H1 (cell line): ENCODE measurements around the gene ACTN4. TPM values are rescaled to one million over a fixed set of nuclear protein-coding genes. Genes with fewer than 3 reads are reported as not detected.

ENCODE experiments used
- CTCF ChIA-PET: fragments of 300-600 bp; sonication (Branson Sonifier 250); formaldehyde crosslinking; loops from one replicate; lab custom pipeline; 2021; ENCODE audit not compliant: partially characterized antibody; lab: Charles Lee
- POLR2A ChIA-PET: fragments of 300-600 bp; sonication (Branson Sonifier 250); formaldehyde crosslinking; loops from one replicate; lab custom pipeline; 2021; ENCODE audit warnings: inconsistent platforms; ENCODE audit not compliant: partially characterized antibody; lab: Charles Lee
- DNase-seq, 2 experiments: peaks; one replicate each; pipeline versions ENCODE4 v3.0.0 to v3.0.0-alpha.2; 2010 to 2022; ENCODE audit warnings: low spot score in 2 of 2, low read depth in 1 of 2, mixed read lengths in 1 of 2
- FAIRE-seq: peaks from 2 replicates; lab custom pipeline; 2011; peaks lifted over from hg19 to GRCh38; lab: Jason Lieb, UNC
- H2AFZ ChIP-seq: 2 replicates; pipeline ENCODE4 v1.8.1; 2012; ENCODE audit warnings: low read length, inconsistent platforms
- H2AK5ac ChIP-seq: 2 replicates; pipeline ENCODE4 v1.6.1; 2013; ENCODE audit warnings: low read depth, low read length
- H2BK120ac ChIP-seq: replicated peaks from 2 replicates; pipeline ENCODE3; 2013; ENCODE audit warnings: low read depth, low read length, inconsistent platforms
- H2BK12ac ChIP-seq: 2 replicates; pipeline ENCODE4 v1.6.1; 2013; ENCODE audit warnings: low read depth, low read length
- H2BK15ac ChIP-seq: 2 replicates; pipeline ENCODE4 v1.6.1; 2013; ENCODE audit warnings: low read length
- H2BK20ac ChIP-seq: 2 replicates; pipeline ENCODE4 v1.6.1; 2013; ENCODE audit warnings: low read length
- H2BK5ac ChIP-seq: 2 replicates; pipeline ENCODE4 v1.6.1; 2013; ENCODE audit warnings: low read depth, low read length
- H3K14ac ChIP-seq: 2 replicates; pipeline ENCODE4 v1.6.1; 2013; ENCODE audit warnings: inconsistent platforms; ENCODE audit not compliant: insufficient read length
- H3K18ac ChIP-seq: 2 replicates; pipeline ENCODE4 v1.6.1; 2013; ENCODE audit warnings: low read length; ENCODE audit errors: extremely low read depth
- H3K23ac ChIP-seq: 2 replicates; pipeline ENCODE4 v1.6.1; 2013; ENCODE audit warnings: inconsistent platforms; ENCODE audit not compliant: insufficient read length
- H3K23me2 ChIP-seq: 2 replicates; pipeline ENCODE4 v1.6.1; 2013; ENCODE audit warnings: low read depth, low read length
- H3K27ac ChIP-seq: 2 replicates; pipeline ENCODE4 v1.6.1; 2011; ENCODE audit warnings: low read depth, low read length, inconsistent platforms
- H3K27me3 ChIP-seq, 4 experiments: replicated peaks in 1 of 4; 1 replicate in 1 of 4; 2 replicates in 3 of 4; pipeline versions ENCODE4 v1.6.1 to v1.8.1; 2011 to 2013; ENCODE audit warnings: low read length in 3 of 4, mild to moderate bottlenecking in 3 of 4, inconsistent platforms in 2 of 4, mixed read lengths in 2 of 4, moderate library complexity in 1 of 4; ENCODE audit not compliant: control insufficient read depth in 3 of 4, insufficient read depth in 3 of 4; ENCODE audit errors: extremely low read depth in 1 of 4
- H3K36me3 ChIP-seq, 4 experiments: 2 replicates each; pipeline versions ENCODE4 v1.6.1 to v1.8.1; 2011 to 2013; ENCODE audit warnings: mild to moderate bottlenecking in 4 of 4, low read length in 3 of 4, moderate library complexity in 2 of 4, control low read depth in 1 of 4, inconsistent platforms in 1 of 4; ENCODE audit not compliant: insufficient read depth in 4 of 4, control insufficient read depth in 2 of 4
- H3K4ac ChIP-seq: replicated peaks from 2 replicates; pipeline ENCODE3; 2013; ENCODE audit warnings: low read length, low read depth, mixed read lengths, inconsistent platforms; ENCODE audit not compliant: insufficient read length
- H3K4me1 ChIP-seq, 4 experiments: replicated peaks in 1 of 4; 1 replicate in 1 of 4; 2 replicates in 3 of 4; pipeline versions ENCODE4 v1.6.1 to v1.8.1; 2011 to 2013; ENCODE audit warnings: low read length in 3 of 4, inconsistent platforms in 2 of 4, mixed read lengths in 1 of 4; ENCODE audit not compliant: insufficient read depth in 4 of 4, control insufficient read depth in 3 of 4
- H3K4me2 ChIP-seq, 2 experiments: 2 replicates each; pipeline versions ENCODE4 v1.6.1 to v1.8.1; 2011 to 2013; ENCODE audit warnings: low read depth in 2 of 2, low read length in 2 of 2, control low read depth in 1 of 2, inconsistent platforms in 1 of 2, mild to moderate bottlenecking in 1 of 2; ENCODE audit not compliant: insufficient read depth in 1 of 2
- H3K4me3 ChIP-seq, 4 experiments: fragments of 200-600, 300-600 bp in 1 of 4; sonication (generic), shearing (Covaris generic), sonication (Bioruptor Twin) in 1 of 4; 2 replicates each; pipeline versions ENCODE4 v1.5.1 to v1.8.1; 2011 to 2016; ENCODE audit warnings: low read length in 4 of 4, low read depth in 3 of 4, control low read depth in 2 of 4, inconsistent platforms in 2 of 4, mild to moderate bottlenecking in 2 of 4, mixed read lengths in 1 of 4, moderate library complexity in 1 of 4; ENCODE audit not compliant: insufficient read depth in 2 of 4; ENCODE audit errors: extremely low read depth in 1 of 4
- H3K56ac ChIP-seq: replicated peaks from 2 replicates; pipeline ENCODE3; 2013; ENCODE audit warnings: low read depth, mild to moderate bottlenecking, mixed read lengths, low read length, inconsistent platforms; ENCODE audit not compliant: insufficient read length
- H3K79me1 ChIP-seq: 2 replicates; pipeline ENCODE4 v1.6.1; 2013; ENCODE audit warnings: low read depth, low read length, control low read depth
- H3K79me2 ChIP-seq, 2 experiments: 2 replicates each; pipeline versions ENCODE4 v1.6.1 to v1.8.1; 2012 to 2013; ENCODE audit warnings: low read length in 2 of 2, mild to moderate bottlenecking in 2 of 2, inconsistent platforms in 1 of 2; ENCODE audit not compliant: insufficient read depth in 2 of 2, control insufficient read depth in 1 of 2
- H3K9ac ChIP-seq, 4 experiments: replicated peaks in 1 of 4; 1 replicate in 1 of 4; 2 replicates in 3 of 4; pipeline versions ENCODE4 v1.6.1 to v1.8.1; 2011 to 2013; ENCODE audit warnings: low read depth in 3 of 4, low read length in 3 of 4, control low read depth in 2 of 4, mild to moderate bottlenecking in 2 of 4, moderate library complexity in 2 of 4, inconsistent platforms in 1 of 4; ENCODE audit errors: extremely low read depth in 1 of 4
- H3K9me3 ChIP-seq, 2 experiments: 2 replicates each; pipeline versions ENCODE4 v1.6.1 to v1.8.1; 2012 to 2013; ENCODE audit warnings: mild to moderate bottlenecking in 2 of 2, moderate library complexity in 2 of 2, control low read depth in 1 of 2, inconsistent platforms in 1 of 2, low read depth in 1 of 2, low read length in 1 of 2, mixed read lengths in 1 of 2; ENCODE audit not compliant: insufficient read depth in 2 of 2
- H4K20me1 ChIP-seq, 2 experiments: replicated peaks in 1 of 2; 2 replicates each; pipeline versions ENCODE3 to v1.8.1; 2011 to 2013; ENCODE audit warnings: inconsistent platforms in 2 of 2, low read length in 2 of 2, mild to moderate bottlenecking in 1 of 2; ENCODE audit not compliant: insufficient read depth in 2 of 2, control insufficient read depth in 1 of 2
- H4K5ac ChIP-seq: 2 replicates; pipeline ENCODE4 v1.6.1; 2013; ENCODE audit warnings: low read length, low read depth, mixed read lengths, inconsistent platforms; ENCODE audit not compliant: insufficient read length
- H4K8ac ChIP-seq: 2 replicates; pipeline ENCODE4 v1.8.0; 2013; ENCODE audit warnings: mild to moderate bottlenecking, moderate library complexity, low read length, inconsistent platforms; ENCODE audit not compliant: insufficient read depth; ENCODE audit errors: extremely low read depth
- H4K91ac ChIP-seq: replicated peaks from 2 replicates; pipeline ENCODE3; 2013; ENCODE audit warnings: low read length, mixed read lengths, inconsistent platforms; ENCODE audit not compliant: insufficient read length
- CREB1 ChIP-seq: IDR thresholded peaks from 2 replicates; pipeline ENCODE4 v1.6.1; 2012; ENCODE audit warnings: inconsistent platforms
- SIX5 ChIP-seq: IDR thresholded peaks from 2 replicates; pipeline ENCODE4 v1.6.1; 2011; ENCODE audit warnings: mild to moderate bottlenecking, low read depth, low read length
- WGBS, 2 experiments: shearing (Covaris generic) in 1 of 2; methylation state at CpG; one replicate each; pipeline versions ENCODE4 v1.1.6 to v1.1.7; 2013 to 2015; ENCODE audit warnings: low lambda C conversion rate in 2 of 2, mixed read lengths in 2 of 2, inconsistent platforms in 1 of 2, low coverage in 1 of 2, missing lambda C conversion rate in 1 of 2; ENCODE audit not compliant: insufficient replicate concordance in 2 of 2, insufficient coverage in 1 of 2, insufficient read length in 1 of 2; ENCODE audit errors: extremely low coverage in 1 of 2, missing lambda C conversion rate in 1 of 2; 5-methylcytosine and 5-hydroxymethylcytosine counted together
- polyA plus RNA-seq, 7 experiments: library from polyadenylated mRNA; depleted of rRNA in 3 of 7; stranded (reverse) in 5 of 7; unstranded in 2 of 7; fragments of >200 nt in 5 of 7; fragments of 200-250 nt in 2 of 7; gene quantifications; 1 replicate in 5 of 7; 2 replicates in 1 of 7; 4 replicates in 1 of 7; pipeline versions ENCODE4 v1.2.1 to v1.2.3, GENCODE V29; 2011 to 2013; ENCODE audit warnings: missing spikeins in 2 of 7, mixed read lengths in 2 of 7
- total RNA-seq: library from RNA; stranded (reverse); fragmentation: NEBNext Ultra II Directional; extraction: Animal tissue kit (Norgen Biotek cat#: 25700); gene quantifications from 2 replicates; pipeline ENCODE4 v1.2.1, GENCODE V29; 2021

Gene ACTN4
- total and polyA plus RNA-seq, 2 of the 8 experiments (the other 6 are each of a cell fraction or from before 2014, with no cell fraction given): 211 to 520 TPM

- H3K36me3 ChIP-seq: peaks cover 2 to 21% (median 9%) of the 10 kb centered on the region in 4 experiments; a peak in 6 of 8 replicates
- no peaks in the 10 kb centered on the region for H3K79me2 ChIP-seq
- no peaks in the 10 kb centered on the region for H3K9me3 ChIP-seq
- no peaks in the 10 kb centered on the region for H3K79me1 ChIP-seq
- TF ChIP-seq CREB1 (no peak), SIX5 (no peak)
- H2AK5ac ChIP-seq: no peak overlapping the region
- H3K56ac ChIP-seq: no peak overlapping the region
- CTCF ChIA-PET: interaction anchor here (0.5 to 6.3 kb wide), 29 partner anchors 11 to 1527 kb away, joined by 3 to 62 read pairs (median 4); partner anchors contain the start of genes ACTN4, EIF3K, FAM98C and MAP4K1
- POLR2A ChIA-PET: interaction anchor here (1.2 to 2.6 kb wide), 12 partner anchors 10 to 252 kb away, joined by 3 to 11 read pairs (median 4); partner anchors contain the start of genes ACTN4 and EIF3K
- H2BK20ac ChIP-seq: no peak overlapping the region
- FAIRE-seq (no peak), DNase-seq (no peak)
- H3K4me3 ChIP-seq: no peak overlapping the region
- no peaks in the 10 kb centered on the region for H3K27me3 ChIP-seq
- no peak overlapping the region for H3K18ac ChIP-seq
- WGBS, 2 experiments: 91% methylated on average over 17 of the region's 17 CpGs; no CpG with 5 or more reads in 1 of the 2 experiments
- H4K91ac ChIP-seq: no peak overlapping the region
- no peak overlapping the region for H3K14ac ChIP-seq
- no peaks in the 10 kb centered on the region for H4K20me1 ChIP-seq
- no peak overlapping the region for H3K4ac ChIP-seq
- H2BK15ac ChIP-seq: no peak overlapping the region
- H3K23me2 ChIP-seq: no peaks in the 10 kb centered on the region
- no peak overlapping the region for H3K23ac ChIP-seq
- no peak overlapping the region for H3K9ac ChIP-seq
- H2AFZ ChIP-seq: no peak overlapping the region
- no peaks in the 10 kb centered on the region; a peak in 2 of 7 replicates for H3K4me1 ChIP-seq
- no peak overlapping the region for H2BK5ac ChIP-seq
- H3K27ac ChIP-seq: no peak overlapping the region
- H4K5ac ChIP-seq: no peak overlapping the region
- no peak overlapping the region for H3K4me2 ChIP-seq
- no peak overlapping the region for H2BK12ac ChIP-seq
- no peak overlapping the region; the same call in 1 of the 2 replicates for H4K8ac ChIP-seq
- H2BK120ac ChIP-seq: no peak overlapping the region
These were observed 11.7 kb upstream of the ACTN4 start for GRCh38 chr19:38635483-38636399.
